ENCODE measurements around the gene FAM50B. TPM values are rescaled to one million over a fixed set of nuclear protein-coding genes. Genes with fewer than 3 reads are reported as not detected.

The FAM50B gene
- total and polyA plus RNA-seq, 2 of the 4 experiments (the other 2 are of a cell fraction): 4.1 to 7.4 TPM

DNA sequence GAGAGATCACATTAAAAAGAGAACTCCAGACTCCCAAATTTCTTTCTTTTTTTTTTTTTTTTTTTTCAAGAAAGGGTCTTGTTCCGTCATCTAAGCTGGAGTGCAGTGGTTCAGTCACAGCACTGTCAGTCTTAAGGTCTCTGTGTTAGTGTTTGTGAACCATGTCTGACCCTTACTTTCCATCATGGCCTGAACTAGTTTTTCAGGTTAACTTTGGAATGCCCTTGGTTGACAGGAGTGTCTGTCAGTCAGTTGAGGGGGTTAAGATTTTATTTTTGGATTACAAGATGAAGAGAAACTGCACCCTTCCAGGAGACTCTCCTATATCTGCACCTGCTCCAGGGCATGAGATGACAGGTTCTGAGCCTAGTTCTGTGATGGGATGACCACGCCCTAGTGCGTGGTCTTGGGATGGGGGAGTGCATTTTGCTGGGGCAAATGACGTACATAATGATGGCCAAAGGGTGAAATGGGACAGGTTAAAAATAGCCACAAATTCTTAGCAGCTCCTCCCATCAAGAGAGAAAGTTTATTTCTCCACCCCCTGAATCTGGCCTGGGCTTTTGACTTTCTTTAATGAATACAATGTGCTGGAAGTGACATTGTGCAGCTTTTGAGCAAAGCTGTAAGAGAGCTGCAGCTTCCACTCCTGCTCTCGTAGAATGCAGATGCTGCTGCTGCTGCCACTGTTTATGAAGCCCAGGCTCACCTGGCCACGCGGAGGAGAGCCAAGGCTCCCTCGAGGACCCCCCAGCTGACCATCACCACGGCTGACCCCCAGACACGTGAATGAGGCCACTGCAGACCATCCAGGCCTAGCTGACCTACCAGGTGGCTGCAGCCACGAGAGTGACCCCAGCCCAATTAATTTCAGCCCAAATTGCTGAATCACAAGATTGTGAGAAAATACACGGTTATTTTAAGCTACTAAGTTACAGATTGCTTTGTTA, 29.7 kb upstream of the FAM50B start:
- dilution Hi-C loops (cut with HindIII; ENCODE audit: low sequenced_read_pairs, unreplicated experiment) (no loop called here), intact Hi-C loops (cut with micrococcal nuclease) (no loop called here), in situ Hi-C loops (cut with MboI; ENCODE audit: low sequenced_read_pairs) (no loop called here)
- no peak overlapping the region for H3K27ac ChIP-seq (ENCODE audit: insufficient read depth, low read length)
- H3K4me3 ChIP-seq (ENCODE audit: insufficient read depth, low read depth, low read length): no peak overlapping the region
- H2BK5ac ChIP-seq (ENCODE audit: low read depth, low read length, poor library complexity, severe bottlenecking): no peak overlapping the region
- no peak overlapping the region for H3K56ac ChIP-seq (ENCODE audit: extremely low read depth, insufficient read depth, low read length)
- no peak overlapping the region for H3K14ac ChIP-seq (replicated peaks; ENCODE audit: low read depth, low read length)
- H3K4ac ChIP-seq (ENCODE audit: low read depth, low read length): no peak overlapping the region; the same call in 1 of the 2 replicates
- BruUV-seq (replicated peaks): no TSS peak
- ATAC-seq (ENCODE audit: low read depth) (no peak), DNase-seq (no peak)
- peaks cover 12% of the 10 kb centered on the region; the same call in 1 of the 2 replicates for H3K9me1 ChIP-seq (ENCODE audit: insufficient read depth, low read length)
- H2BK20ac ChIP-seq (ENCODE audit: low read depth, low read length): no peak overlapping the region
- no peaks in the 10 kb centered on the region for H3K9me3 ChIP-seq (ENCODE audit: control insufficient read depth, insufficient read depth, low read length)
- CTCF ChIA-PET: no interaction called here
- POLR2A ChIA-PET (ENCODE audit: unreplicated experiment): no interaction called here
- H3K79me1 ChIP-seq (ENCODE audit: low read depth in 1 of 2, low read length in 2 of 2): no peaks in the 10 kb centered on the region
- H4K91ac ChIP-seq (ENCODE audit: insufficient read depth, low read depth, low read length): no peak overlapping the region
- 80% methylated on average over 3 of the region's 12 CpGs; no CpG with 5 or more reads in 1 of the 2 experiments for WGBS, 2 experiments (ENCODE audit: extremely low coverage in 2 of 2, insufficient read length in 1 of 2)
- no peak overlapping the region for H2AFZ ChIP-seq (replicated peaks; ENCODE audit: low read length, poor library complexity)
- no peak overlapping the region for H3K18ac ChIP-seq (ENCODE audit: low read depth, low read length)
- H4K5ac ChIP-seq (ENCODE audit: low read depth, low read length): no peak overlapping the region
- H2BK15ac ChIP-seq (ENCODE audit: low read depth, low read length): no peak overlapping the region
- H3K27me3 ChIP-seq (ENCODE audit: control insufficient read depth, insufficient read depth, low read length): no peaks in the 10 kb centered on the region
- H3K23ac ChIP-seq (ENCODE audit: low read depth, low read length): no peak overlapping the region
- no peak overlapping the region for H3K4me2 ChIP-seq (ENCODE audit: low read depth, low read length)
- H2BK120ac ChIP-seq (ENCODE audit: low read depth, low read length): no peak overlapping the region
- H3K4me1 ChIP-seq (ENCODE audit: control insufficient read depth, insufficient read depth, low read length): peaks cover 2% of the 10 kb centered on the region; the same call in 1 of the 2 replicates
- H2AK9ac ChIP-seq (replicated peaks; ENCODE audit: low read depth, low read length, poor library complexity): no peak overlapping the region
- no peak overlapping the region for H4K8ac ChIP-seq (ENCODE audit: low read depth in 2 of 2, low read length in 2 of 2)
- H2AK5ac ChIP-seq (ENCODE audit: low read depth, low read length): no peak overlapping the region
- H3K9ac ChIP-seq (ENCODE audit: low read depth, low read length): no peak overlapping the region
- no peaks in the 10 kb centered on the region for H4K20me1 ChIP-seq (ENCODE audit: insufficient read depth, low read length)
- H3K36me3 ChIP-seq (ENCODE audit: control insufficient read depth, insufficient read depth, low read length): no peaks in the 10 kb centered on the region
- TF ChIP-seq POLR2A (IDR thresholded peaks at IDR 0.05; ENCODE audit: low read depth, low read length) (no peak), NFE2L2 (IDR thresholded peaks at IDR 0.05; ENCODE audit: low read depth, low read length) (no peak), MXI1 (IDR thresholded peaks at IDR 0.05; ENCODE audit: borderline replicate concordance, low read depth, low read length) (no peak), CEBPB (IDR thresholded peaks at IDR 0.05; ENCODE audit: low read depth, low read length) (no peak), MAFK (IDR thresholded peaks at IDR 0.05; ENCODE audit: low read depth, low read length) (no peak), CHD1 (IDR thresholded peaks at IDR 0.05; ENCODE audit: low read depth, low read length) (no peak), RFX5 (IDR thresholded peaks at IDR 0.05; ENCODE audit: low read depth, low read length) (no peak), FOS (IDR thresholded peaks at IDR 0.05; ENCODE audit: low read depth, low read length) (no peak), RAD21 (IDR thresholded peaks at IDR 0.05; ENCODE audit: low read length) (no peak), SMC3 (IDR thresholded peaks at IDR 0.05; ENCODE audit: low read depth, low read length) (no peak), BHLHE40 (IDR thresholded peaks at IDR 0.05; ENCODE audit: low read depth, low read length) (no peak), RCOR1 (IDR thresholded peaks at IDR 0.05; ENCODE audit: insufficient replicate concordance, low read length) (no peak)
- TF ChIP-seq, protein P1, sequence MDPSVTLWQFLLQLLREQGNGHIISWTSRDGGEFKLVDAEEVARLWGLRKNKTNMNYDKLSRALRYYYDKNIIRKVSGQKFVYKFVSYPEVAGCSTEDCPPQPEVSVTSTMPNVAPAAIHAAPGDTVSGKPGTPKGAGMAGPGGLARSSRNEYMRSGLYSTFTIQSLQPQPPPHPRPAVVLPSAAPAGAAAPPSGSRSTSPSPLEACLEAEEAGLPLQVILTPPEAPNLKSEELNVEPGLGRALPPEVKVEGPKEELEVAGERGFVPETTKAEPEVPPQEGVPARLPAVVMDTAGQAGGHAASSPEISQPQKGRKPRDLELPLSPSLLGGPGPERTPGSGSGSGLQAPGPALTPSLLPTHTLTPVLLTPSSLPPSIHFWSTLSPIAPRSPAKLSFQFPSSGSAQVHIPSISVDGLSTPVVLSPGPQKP (IDR thresholded peaks at IDR 0.05; ENCODE audit: borderline replicate concordance, low read depth, low read length): no peak
- TF ChIP-seq, protein P2, sequence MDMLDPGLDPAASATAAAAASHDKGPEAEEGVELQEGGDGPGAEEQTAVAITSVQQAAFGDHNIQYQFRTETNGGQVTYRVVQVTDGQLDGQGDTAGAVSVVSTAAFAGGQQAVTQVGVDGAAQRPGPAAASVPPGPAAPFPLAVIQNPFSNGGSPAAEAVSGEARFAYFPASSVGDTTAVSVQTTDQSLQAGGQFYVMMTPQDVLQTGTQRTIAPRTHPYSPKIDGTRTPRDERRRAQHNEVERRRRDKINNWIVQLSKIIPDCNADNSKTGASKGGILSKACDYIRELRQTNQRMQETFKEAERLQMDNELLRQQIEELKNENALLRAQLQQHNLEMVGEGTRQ (IDR thresholded peaks at IDR 0.05; ENCODE audit: low read depth, low read length): no peak
- TF ChIP-seq, protein P3, sequence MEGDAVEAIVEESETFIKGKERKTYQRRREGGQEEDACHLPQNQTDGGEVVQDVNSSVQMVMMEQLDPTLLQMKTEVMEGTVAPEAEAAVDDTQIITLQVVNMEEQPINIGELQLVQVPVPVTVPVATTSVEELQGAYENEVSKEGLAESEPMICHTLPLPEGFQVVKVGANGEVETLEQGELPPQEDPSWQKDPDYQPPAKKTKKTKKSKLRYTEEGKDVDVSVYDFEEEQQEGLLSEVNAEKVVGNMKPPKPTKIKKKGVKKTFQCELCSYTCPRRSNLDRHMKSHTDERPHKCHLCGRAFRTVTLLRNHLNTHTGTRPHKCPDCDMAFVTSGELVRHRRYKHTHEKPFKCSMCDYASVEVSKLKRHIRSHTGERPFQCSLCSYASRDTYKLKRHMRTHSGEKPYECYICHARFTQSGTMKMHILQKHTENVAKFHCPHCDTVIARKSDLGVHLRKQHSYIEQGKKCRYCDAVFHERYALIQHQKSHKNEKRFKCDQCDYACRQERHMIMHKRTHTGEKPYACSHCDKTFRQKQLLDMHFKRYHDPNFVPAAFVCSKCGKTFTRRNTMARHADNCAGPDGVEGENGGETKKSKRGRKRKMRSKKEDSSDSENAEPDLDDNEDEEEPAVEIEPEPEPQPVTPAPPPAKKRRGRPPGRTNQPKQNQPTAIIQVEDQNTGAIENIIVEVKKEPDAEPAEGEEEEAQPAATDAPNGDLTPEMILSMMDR (conservative IDR thresholded peaks at IDR 0.05; ENCODE audit: low read depth, low read length): no peak

Data from IMR-90 (cell line).